HepG2 (cell line): Measurements from ENCODE around the gene VCP. TPM values are rescaled to one million over a fixed set of nuclear protein-coding genes. Genes with fewer than 3 reads are reported as not detected.

Source experiments
- ELF4 ChIP-seq: sonication (generic); formaldehyde crosslinking; IDR thresholded peaks from 2 replicates; pipeline ENCODE4 v1.5.0; 2020; ENCODE audit warnings: missing genetic modification reagents, mild to moderate bottlenecking, moderate library complexity, borderline replicate concordance
- FOXK1 ChIP-seq: sonication (generic); formaldehyde crosslinking; IDR thresholded peaks from 2 replicates; pipeline ENCODE4 v1.4.0; 2020; ENCODE audit warnings: low read depth, missing genetic modification reagents, borderline replicate concordance
- GABPB1 ChIP-seq: IDR thresholded peaks from 2 replicates; pipeline ENCODE4 v1.6.1; 2016; ENCODE audit warnings: mild to moderate bottlenecking, missing genetic modification reagents, moderate library complexity, missing compliant biosample characterization
- KAT2B ChIP-seq: fragments of 150-350 bp; IDR thresholded peaks from 2 replicates; pipeline ENCODE4 v1.6.1; 2014; ENCODE audit warnings: low read depth, low read length, borderline replicate concordance
- NFYB ChIP-seq: sonication (generic); formaldehyde crosslinking; IDR thresholded peaks from 2 replicates; pipeline ENCODE4 v1.4.0; 2020; ENCODE audit warnings: missing genetic modification reagents
- POLR2G ChIP-seq: fragments of 200-400 bp; formaldehyde crosslinking; IDR thresholded peaks from 2 replicates; pipeline ENCODE4 v1.6.1; 2018; ENCODE audit warnings: mild to moderate bottlenecking, low read depth, low read length, moderate library complexity
- REST ChIP-seq, 2 experiments: IDR thresholded peaks; 2 replicates each; pipeline ENCODE4 v1.6.1; 2011 to 2012; ENCODE audit warnings: low read length in 2 of 2, borderline replicate concordance in 1 of 2, low read depth in 1 of 2, mild to moderate bottlenecking in 1 of 2, moderate library complexity in 1 of 2
- SSRP1 ChIP-seq: IDR thresholded peaks from 2 replicates; pipeline ENCODE4 v1.6.1; 2016; ENCODE audit warnings: control low read depth
- ZBTB38 ChIP-seq: sonication (generic); formaldehyde crosslinking; IDR thresholded peaks from 2 replicates; pipeline ENCODE4 v1.5.1; 2020; ENCODE audit warnings: mild to moderate bottlenecking, missing genetic modification reagents
- ZNF3 ChIP-seq: IDR thresholded peaks from 2 replicates; pipeline ENCODE4 v1.7.0; 2017; ENCODE audit warnings: inconsistent platforms
- ZNF329 ChIP-seq: sonication (generic); formaldehyde crosslinking; IDR thresholded peaks from 2 replicates; pipeline ENCODE4 v1.9.0; 2021; ENCODE audit warnings: low read depth, mild to moderate bottlenecking, missing genetic modification reagents
- ZNF749 ChIP-seq: sonication (generic); formaldehyde crosslinking; IDR thresholded peaks from 2 replicates; pipeline ENCODE4 v1.8.0; 2022; ENCODE audit warnings: mild to moderate bottlenecking, missing genetic modification reagents, moderate library complexity, borderline replicate concordance
- ZNF770 ChIP-seq: sonication (generic); formaldehyde crosslinking; IDR thresholded peaks from 2 replicates; pipeline ENCODE4 v1.5.0; 2020; ENCODE audit warnings: mild to moderate bottlenecking, missing genetic modification reagents
- ZNF790 ChIP-seq: sonication (generic); formaldehyde crosslinking; IDR thresholded peaks from 2 replicates; pipeline ENCODE4 v1.8.0; 2022; ENCODE audit warnings: missing genetic modification reagents, mild to moderate bottlenecking, borderline replicate concordance
- polyA plus RNA-seq, 8 experiments: library from polyadenylated mRNA; depleted of rRNA in 3 of 8; stranded (reverse) in 7 of 8; unstranded in 1 of 8; fragments of >200 nt; fragmentation: Illumina TruSeq in 4 of 8; extraction: Trizol in 4 of 8; gene quantifications; 2 replicates each; pipeline versions ENCODE4 v1.2.1 to v1.2.3, GENCODE V29; 2011 to 2016; ENCODE audit warnings: low read depth in 4 of 8, missing spikeins in 1 of 8, mixed read lengths in 1 of 8; ENCODE audit not compliant: insufficient read depth in 1 of 8
- total RNA-seq, 5 experiments: library from RNA; depleted of rRNA; stranded (reverse); fragments of >200 nt; fragmentation: Illumina TruSeq; extraction: Trizol; gene quantifications; 2 replicates each; pipeline ENCODE4 v1.2.3, GENCODE V29; 2016; ENCODE audit warnings: low read depth in 1 of 5
- TF ChIP-seq, protein P1 (sequence below): sonication (generic); formaldehyde crosslinking; IDR thresholded peaks from 2 replicates; pipeline ENCODE4 v1.4.0; 2020; ENCODE audit warnings: missing genetic modification reagents, borderline replicate concordance
- TF ChIP-seq, protein P2 (sequence below): sonication (generic); formaldehyde crosslinking; IDR thresholded peaks from 2 replicates; pipeline ENCODE4 v1.4.0; 2020; ENCODE audit warnings: missing genetic modification reagents

Gene VCP
- total and polyA plus RNA-seq, 2 of the 13 experiments (the other 11 are each of a cell fraction or from before 2014, with no cell fraction given) = 143 to 391 TPM

DNA sequence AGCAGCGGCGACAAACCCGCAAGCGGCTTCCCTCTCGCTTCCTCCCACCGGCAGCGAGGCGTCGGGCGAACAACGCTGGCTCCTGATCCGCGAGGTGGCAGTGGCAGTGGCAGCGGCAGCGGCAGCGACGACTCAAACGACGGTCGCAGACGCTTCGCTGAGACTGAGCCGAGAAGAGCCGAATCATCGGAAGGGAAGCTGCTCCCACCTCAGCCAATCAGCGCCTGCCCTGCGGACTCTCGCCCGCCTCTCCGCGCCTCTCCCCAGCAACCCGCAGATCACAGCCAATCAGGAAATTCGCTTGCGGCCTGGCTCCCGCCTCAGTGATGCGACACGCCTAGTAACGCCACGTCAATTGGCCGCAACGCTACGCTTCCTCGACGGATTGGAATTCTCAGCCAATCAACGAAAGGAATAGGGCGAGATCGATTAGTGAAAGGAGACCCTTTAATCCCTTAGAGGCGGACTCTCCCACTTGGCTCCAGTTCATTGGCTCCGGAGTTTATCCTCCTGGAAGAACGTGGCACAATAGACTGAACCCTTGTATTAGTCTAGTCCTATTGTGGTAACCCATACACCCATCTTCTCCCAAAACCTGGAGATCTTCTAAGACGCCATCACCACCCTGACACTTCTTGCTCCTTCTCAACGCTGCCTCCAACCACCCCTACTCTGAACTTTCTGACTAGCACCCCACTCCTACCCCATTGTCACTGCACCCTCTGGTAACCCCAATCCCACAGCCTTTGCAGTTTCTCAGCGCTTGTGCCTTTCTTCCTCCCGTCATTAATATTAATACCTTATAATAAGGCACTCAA, at the start of gene VCP (continued):
- TF ChIP-seq, protein P1, sequence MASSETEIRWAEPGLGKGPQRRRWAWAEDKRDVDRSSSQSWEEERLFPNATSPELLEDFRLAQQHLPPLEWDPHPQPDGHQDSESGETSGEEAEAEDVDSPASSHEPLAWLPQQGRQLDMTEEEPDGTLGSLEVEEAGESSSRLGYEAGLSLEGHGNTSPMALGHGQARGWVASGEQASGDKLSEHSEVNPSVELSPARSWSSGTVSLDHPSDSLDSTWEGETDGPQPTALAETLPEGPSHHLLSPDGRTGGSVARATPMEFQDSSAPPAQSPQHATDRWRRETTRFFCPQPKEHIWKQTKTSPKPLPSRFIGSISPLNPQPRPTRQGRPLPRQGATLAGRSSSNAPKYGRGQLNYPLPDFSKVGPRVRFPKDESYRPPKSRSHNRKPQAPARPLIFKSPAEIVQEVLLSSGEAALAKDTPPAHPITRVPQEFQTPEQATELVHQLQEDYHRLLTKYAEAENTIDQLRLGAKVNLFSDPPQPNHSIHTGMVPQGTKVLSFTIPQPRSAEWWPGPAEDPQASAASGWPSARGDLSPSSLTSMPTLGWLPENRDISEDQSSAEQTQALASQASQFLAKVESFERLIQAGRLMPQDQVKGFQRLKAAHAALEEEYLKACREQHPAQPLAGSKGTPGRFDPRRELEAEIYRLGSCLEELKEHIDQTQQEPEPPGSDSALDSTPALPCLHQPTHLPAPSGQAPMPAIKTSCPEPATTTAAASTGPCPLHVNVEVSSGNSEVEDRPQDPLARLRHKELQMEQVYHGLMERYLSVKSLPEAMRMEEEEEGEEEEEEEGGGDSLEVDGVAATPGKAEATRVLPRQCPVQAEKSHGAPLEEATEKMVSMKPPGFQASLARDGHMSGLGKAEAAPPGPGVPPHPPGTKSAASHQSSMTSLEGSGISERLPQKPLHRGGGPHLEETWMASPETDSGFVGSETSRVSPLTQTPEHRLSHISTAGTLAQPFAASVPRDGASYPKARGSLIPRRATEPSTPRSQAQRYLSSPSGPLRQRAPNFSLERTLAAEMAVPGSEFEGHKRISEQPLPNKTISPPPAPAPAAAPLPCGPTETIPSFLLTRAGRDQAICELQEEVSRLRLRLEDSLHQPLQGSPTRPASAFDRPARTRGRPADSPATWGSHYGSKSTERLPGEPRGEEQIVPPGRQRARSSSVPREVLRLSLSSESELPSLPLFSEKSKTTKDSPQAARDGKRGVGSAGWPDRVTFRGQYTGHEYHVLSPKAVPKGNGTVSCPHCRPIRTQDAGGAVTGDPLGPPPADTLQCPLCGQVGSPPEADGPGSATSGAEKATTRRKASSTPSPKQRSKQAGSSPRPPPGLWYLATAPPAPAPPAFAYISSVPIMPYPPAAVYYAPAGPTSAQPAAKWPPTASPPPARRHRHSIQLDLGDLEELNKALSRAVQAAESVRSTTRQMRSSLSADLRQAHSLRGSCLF (CRISPR knock-in tag) = no peak
- TF ChIP-seq ZNF770 (CRISPR knock-in tag) (no peak), NFYB (CRISPR knock-in tag) (peak; percentile 98), ZNF790 (CRISPR knock-in tag) (no peak), ZBTB38 (CRISPR knock-in tag) (no peak), ZNF329 (no peak; the same call in 1 of the 2 replicates), GABPB1 (peak; percentile 82), KAT2B (no peak; the same call in 1 of the 2 replicates), REST (IDR thresholded peaks at IDR 0.05; ENCODE audit: borderline replicate concordance in 1 of 2, low read depth in 1 of 2, low read length in 2 of 2) (no peak), ZNF749 (no peak; the same call in 1 of the 2 replicates), FOXK1 (0 out of 2 replicates have a peak, but pooled peaks have one; percentile 21), SSRP1 (CRISPR knock-in tag) (no peak), POLR2G (peak; percentile 93), ELF4 (CRISPR knock-in tag) (no peak), ZNF3 (no peak)
- TF ChIP-seq, protein P2, sequence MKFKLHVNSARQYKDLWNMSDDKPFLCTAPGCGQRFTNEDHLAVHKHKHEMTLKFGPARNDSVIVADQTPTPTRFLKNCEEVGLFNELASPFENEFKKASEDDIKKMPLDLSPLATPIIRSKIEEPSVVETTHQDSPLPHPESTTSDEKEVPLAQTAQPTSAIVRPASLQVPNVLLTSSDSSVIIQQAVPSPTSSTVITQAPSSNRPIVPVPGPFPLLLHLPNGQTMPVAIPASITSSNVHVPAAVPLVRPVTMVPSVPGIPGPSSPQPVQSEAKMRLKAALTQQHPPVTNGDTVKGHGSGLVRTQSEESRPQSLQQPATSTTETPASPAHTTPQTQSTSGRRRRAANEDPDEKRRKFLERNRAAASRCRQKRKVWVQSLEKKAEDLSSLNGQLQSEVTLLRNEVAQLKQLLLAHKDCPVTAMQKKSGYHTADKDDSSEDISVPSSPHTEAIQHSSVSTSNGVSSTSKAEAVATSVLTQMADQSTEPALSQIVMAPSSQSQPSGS = 0 out of 2 replicates have a peak, but pooled peaks have one; percentile 13
